Vagina (tissue), 2 donors: ENCODE results near the gene SPATA31C2. TPM values are rescaled to one million over a fixed set of nuclear protein-coding genes. Genes with fewer than 3 reads are reported as not detected.
"Not testable (repeated sequence)": the region's sequence is repeated elsewhere in the genome, so short reads cannot be mapped to it uniquely, and the experiment has no call there.

Source experiments
- DNase-seq, 2 donors: peaks; one replicate each; pipeline ENCODE4 v3.0.0-alpha.2; 2017; ENCODE audit errors: extremely low spot score in 2 of 2
- H3K27ac ChIP-seq: fragments of 200-600 bp; sonication (generic); one replicate; pipeline ENCODE4 v1.5.1; 2019
- H3K27me3 ChIP-seq: fragments of 200-600 bp; sonication (generic); one replicate; pipeline ENCODE4 v1.5.1; 2019
- H3K36me3 ChIP-seq, 2 donors: fragments of 200-600 bp; sonication (generic); one replicate each; pipeline ENCODE4 v1.5.1; 2017 to 2019
- H3K4me1 ChIP-seq: fragments of 200-600 bp; sonication (generic); one replicate; pipeline ENCODE4 v1.5.1; 2019
- H3K4me3 ChIP-seq, 2 donors: fragments of 200-600 bp; sonication (generic); 1 replicate in 1 of 2; 2 replicates in 1 of 2; pipeline ENCODE4 v1.5.1; 2016 to 2019
- H3K9me3 ChIP-seq: fragments of 200-600 bp; sonication (generic); one replicate; pipeline ENCODE4 v1.5.1; 2019
- POLR2A ChIP-seq, 2 donors: fragments of 450-650 bp; IDR thresholded peaks; one replicate each; pipeline ENCODE4 v1.6.1; 2017; ENCODE audit warnings: antibody characterized with exemption in 2 of 2, mild to moderate bottlenecking in 2 of 2, moderate library complexity in 2 of 2
- POLR2AphosphoS5 ChIP-seq, 2 donors: sonication (generic); formaldehyde crosslinking; IDR thresholded peaks; one replicate each; pipeline ENCODE4 v1.9.0; 2017; ENCODE audit warnings: antibody characterized with exemption in 2 of 2, mild to moderate bottlenecking in 2 of 2, low read depth in 1 of 2; ENCODE audit not compliant: insufficient read depth in 1 of 2
- intact Hi-C: fragments of 100-400 bp; cut with DNase I; formaldehyde crosslinking; loops from one replicate; pipeline ENCODE4 v1.15.1; 2023
- total RNA-seq: library from RNA; depleted of rRNA; stranded (reverse); fragments of >200 nt; gene quantifications from one replicate; pipeline ENCODE4 v1.2.3, GENCODE V29; 2016
- TF ChIP-seq, protein P1 (sequence below), 3 experiments: fragments of 450-650 bp in 2 of 3; fragments of 200-600 bp in 1 of 3; sonication (generic) in 1 of 3; IDR thresholded peaks; one replicate each; pipeline ENCODE4 v1.5.1; 2017 to 2019; ENCODE audit warnings: antibody characterized with exemption in 3 of 3, mild to moderate bottlenecking in 2 of 3, moderate library complexity in 2 of 3

SPATA31C2 gene
- total RNA-seq, 1 donor from 2014 or later = not detected

DNA sequence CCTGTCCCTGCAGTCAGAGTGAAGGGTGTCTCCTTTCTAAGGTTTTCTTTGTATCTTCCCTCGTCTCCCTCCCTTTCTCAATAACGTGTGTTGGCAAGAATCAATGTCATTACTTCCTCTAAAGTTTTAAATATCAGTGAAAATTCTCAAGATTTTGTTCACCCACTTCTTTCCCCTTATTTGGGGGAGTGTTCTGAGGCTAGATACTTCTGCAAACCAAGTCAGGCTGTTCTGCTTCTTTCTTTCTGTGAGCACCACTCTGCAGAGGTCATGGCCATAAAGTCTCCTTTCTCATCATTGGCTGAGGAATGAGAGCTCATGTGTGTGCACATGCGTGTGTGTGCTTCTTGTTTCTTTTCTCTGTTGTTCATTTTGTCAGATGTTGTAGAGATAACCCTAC is 26.6 kb upstream of the SPATA31C2 start:
- intact Hi-C loops = no loop called here
- TF ChIP-seq POLR2A (IDR thresholded peaks at IDR 0.05) (no peak), POLR2AphosphoS5 (IDR thresholded peaks at IDR 0.05; ENCODE audit: insufficient read depth in 1 of 2, low read depth in 1 of 2) (no peak)
- TF ChIP-seq, protein P1, sequence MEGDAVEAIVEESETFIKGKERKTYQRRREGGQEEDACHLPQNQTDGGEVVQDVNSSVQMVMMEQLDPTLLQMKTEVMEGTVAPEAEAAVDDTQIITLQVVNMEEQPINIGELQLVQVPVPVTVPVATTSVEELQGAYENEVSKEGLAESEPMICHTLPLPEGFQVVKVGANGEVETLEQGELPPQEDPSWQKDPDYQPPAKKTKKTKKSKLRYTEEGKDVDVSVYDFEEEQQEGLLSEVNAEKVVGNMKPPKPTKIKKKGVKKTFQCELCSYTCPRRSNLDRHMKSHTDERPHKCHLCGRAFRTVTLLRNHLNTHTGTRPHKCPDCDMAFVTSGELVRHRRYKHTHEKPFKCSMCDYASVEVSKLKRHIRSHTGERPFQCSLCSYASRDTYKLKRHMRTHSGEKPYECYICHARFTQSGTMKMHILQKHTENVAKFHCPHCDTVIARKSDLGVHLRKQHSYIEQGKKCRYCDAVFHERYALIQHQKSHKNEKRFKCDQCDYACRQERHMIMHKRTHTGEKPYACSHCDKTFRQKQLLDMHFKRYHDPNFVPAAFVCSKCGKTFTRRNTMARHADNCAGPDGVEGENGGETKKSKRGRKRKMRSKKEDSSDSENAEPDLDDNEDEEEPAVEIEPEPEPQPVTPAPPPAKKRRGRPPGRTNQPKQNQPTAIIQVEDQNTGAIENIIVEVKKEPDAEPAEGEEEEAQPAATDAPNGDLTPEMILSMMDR (IDR thresholded peaks at IDR 0.05) = no peak
- H3K4me3 ChIP-seq = no peak overlapping the region
- no peaks in the 10 kb centered on the region for H3K27me3 ChIP-seq
- H3K27ac ChIP-seq = no peak overlapping the region
- H3K36me3 ChIP-seq = no peaks in the 10 kb centered on the region
- no peak for DNase-seq
- no peaks in the 10 kb centered on the region for H3K4me1 ChIP-seq
- H3K9me3 ChIP-seq = no peaks in the 10 kb centered on the region

DNA sequence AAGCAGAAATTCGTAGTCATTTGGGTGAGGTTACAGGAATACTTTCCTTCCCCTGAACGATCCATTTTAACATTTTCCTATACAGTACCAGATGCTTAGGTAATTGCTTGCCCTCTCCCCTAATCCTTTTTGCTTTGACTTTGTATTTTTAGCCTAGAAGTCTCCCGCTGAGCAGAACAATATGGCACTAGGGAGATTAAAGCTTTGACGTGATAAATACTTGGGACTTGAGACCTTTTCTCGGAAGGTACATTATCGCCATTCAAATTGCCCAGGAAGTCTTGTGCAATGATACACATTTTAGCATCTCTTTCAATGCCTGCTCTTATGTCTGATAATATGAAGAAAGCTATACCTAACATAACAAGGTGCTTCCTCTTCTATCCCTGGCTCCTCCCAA is 22.9 kb upstream of the SPATA31C2 start:
- intact Hi-C loops = no loop called here
- H3K36me3 ChIP-seq = no peaks in the 10 kb centered on the region
- H3K4me3 ChIP-seq = no peak overlapping the region
- no peak for DNase-seq
- no peaks in the 10 kb centered on the region for H3K27me3 ChIP-seq
- no peak overlapping the region for H3K27ac ChIP-seq
- no peaks in the 10 kb centered on the region for H3K9me3 ChIP-seq
- TF ChIP-seq POLR2A (IDR thresholded peaks at IDR 0.05) (no peak), POLR2AphosphoS5 (IDR thresholded peaks at IDR 0.05; ENCODE audit: insufficient read depth in 1 of 2, low read depth in 1 of 2) (no peak)
- TF ChIP-seq, protein P1 (IDR thresholded peaks at IDR 0.05) = no peak
- no peaks in the 10 kb centered on the region for H3K4me1 ChIP-seq

DNA sequence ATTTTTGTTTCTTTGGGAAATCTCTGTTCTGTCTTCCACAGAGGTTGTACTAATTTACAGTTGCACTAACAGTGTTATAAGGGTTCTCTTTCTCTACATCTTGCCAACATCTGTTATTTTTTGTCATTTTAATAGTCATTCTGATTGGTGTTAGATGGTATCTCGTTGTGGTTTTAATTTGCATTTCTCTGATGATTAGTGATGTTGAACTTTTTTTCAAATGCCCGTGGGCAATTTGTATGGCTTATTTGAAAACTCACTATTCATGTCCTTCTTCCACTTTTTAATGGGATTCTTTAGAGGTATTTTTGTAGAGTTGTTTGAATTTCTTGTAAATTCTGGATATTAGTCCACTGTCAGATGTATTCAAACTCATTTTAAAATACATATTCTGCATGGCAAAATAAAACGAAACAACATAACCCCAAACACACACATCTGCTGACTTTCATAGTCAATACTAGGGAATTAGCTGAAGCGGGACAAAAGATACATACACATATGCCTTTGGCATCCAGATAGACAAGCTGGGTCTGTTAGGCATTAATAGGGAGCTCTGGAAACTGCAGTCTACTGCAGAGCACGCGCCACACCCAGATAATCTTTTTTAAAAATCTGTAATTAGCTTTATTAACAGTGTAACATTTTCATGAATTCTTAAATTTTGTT is 5.8 kb upstream of the SPATA31C2 start:
- Histone ChIP-seq H3K36me3 (no peaks in the 10 kb centered on the region), H3K9me3 (no peaks in the 10 kb centered on the region), H3K27ac (no peak overlapping the region), H3K27me3 (no peaks in the 10 kb centered on the region), H3K4me1 (no peaks in the 10 kb centered on the region), H3K4me3 (no peak overlapping the region)
- DNase-seq = no peak
- intact Hi-C loops = no loop called here
- TF ChIP-seq, protein P1 (IDR thresholded peaks at IDR 0.05) = no peak
- no peak for TF ChIP-seq POLR2A (IDR thresholded peaks at IDR 0.05)
- TF ChIP-seq POLR2AphosphoS5 (IDR thresholded peaks at IDR 0.05; ENCODE audit: insufficient read depth in 1 of 2, low read depth in 1 of 2) = no peak

- no peak for DNase-seq
- intact Hi-C loops = no loop called here
- Histone ChIP-seq H3K4me1 (no peaks in the 10 kb centered on the region), H3K36me3 (no peaks in the 10 kb centered on the region), H3K9me3 (no peaks in the 10 kb centered on the region), H3K27ac (no peak overlapping the region), H3K27me3 (no peaks in the 10 kb centered on the region), H3K4me3 (no peak overlapping the region)
- TF ChIP-seq, protein P1 (IDR thresholded peaks at IDR 0.05) = no peak
- no peak for TF ChIP-seq POLR2AphosphoS5 (IDR thresholded peaks at IDR 0.05; ENCODE audit: insufficient read depth in 1 of 2, low read depth in 1 of 2)
- no peak for TF ChIP-seq POLR2A (IDR thresholded peaks at IDR 0.05)
Measured at GRCh38 chr9:88143179-88143578, 4.9 kb upstream of the SPATA31C2 start.

- H3K27ac ChIP-seq, H3K9me3 ChIP-seq, H3K4me3 ChIP-seq, H3K36me3 ChIP-seq, H3K4me1 ChIP-seq, H3K27me3 ChIP-seq, intact Hi-C loops, DNase-seq: not testable (repeated sequence)
Measured at GRCh38 chr9:88133552-88133951, 4.7 kb downstream of the SPATA31C2 start.

DNA sequence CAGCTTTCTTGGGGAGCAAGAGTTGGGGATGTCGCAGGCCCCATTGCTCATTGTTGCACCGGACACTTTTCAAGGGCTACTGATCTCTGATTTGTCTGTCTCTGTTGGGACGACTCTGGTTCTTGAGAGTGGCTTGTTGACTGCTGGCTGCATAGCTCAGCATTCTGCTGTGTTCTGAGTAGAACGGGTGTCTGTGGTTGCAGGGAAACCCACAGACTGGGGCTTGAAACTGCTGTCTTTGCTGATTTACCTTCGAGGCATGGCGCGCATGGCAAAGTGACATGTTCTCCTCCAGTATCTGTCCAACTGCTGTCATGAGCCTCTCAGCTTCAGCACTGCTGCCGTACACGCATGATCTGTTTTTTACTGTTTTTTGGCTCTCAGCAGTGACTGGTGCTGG is 8.7 kb downstream of the SPATA31C2 start:
- H3K4me3 ChIP-seq, H3K27ac ChIP-seq, H3K4me1 ChIP-seq, H3K27me3 ChIP-seq, DNase-seq, H3K36me3 ChIP-seq, intact Hi-C loops, H3K9me3 ChIP-seq: not testable (repeated sequence)

- DNase-seq, H3K4me3 ChIP-seq, H3K4me1 ChIP-seq, H3K36me3 ChIP-seq, intact Hi-C loops, H3K27ac ChIP-seq, H3K27me3 ChIP-seq, H3K9me3 ChIP-seq: not testable (repeated sequence)
Measured at GRCh38 chr9:88127700-88128300, 10.5 kb downstream of the SPATA31C2 start.

GRCh38 chr9:88123413-88123812 is 14.9 kb downstream of the SPATA31C2 start:
- H3K4me3 ChIP-seq, H3K36me3 ChIP-seq, DNase-seq, H3K27ac ChIP-seq, intact Hi-C loops, H3K9me3 ChIP-seq, H3K4me1 ChIP-seq, H3K27me3 ChIP-seq: not testable (repeated sequence)

DNA sequence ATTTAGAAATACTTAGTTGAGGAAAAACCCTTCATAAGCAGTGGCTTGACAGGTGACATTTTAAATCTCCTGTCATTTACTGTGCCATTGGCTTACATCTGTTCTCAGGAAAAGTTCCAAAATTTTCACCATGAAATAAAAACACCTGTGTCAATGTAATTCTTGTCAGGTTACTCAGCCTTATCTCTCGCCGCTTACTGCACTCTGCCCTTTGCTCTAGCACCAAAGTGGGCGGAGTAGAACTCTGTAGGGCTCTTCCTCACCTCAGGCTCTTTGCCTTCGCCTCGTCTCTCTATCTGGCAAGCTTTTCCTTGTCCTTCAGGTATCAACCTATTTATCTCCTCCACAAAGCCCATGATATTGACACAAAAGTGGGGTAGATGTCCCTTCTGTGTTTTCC is 20.2 kb downstream of the SPATA31C2 start:
- H3K4me3 ChIP-seq, H3K9me3 ChIP-seq, H3K27me3 ChIP-seq, DNase-seq, H3K4me1 ChIP-seq, H3K36me3 ChIP-seq, intact Hi-C loops, H3K27ac ChIP-seq: not testable (repeated sequence)
